ENCODE data around the gene CNTNAP2.
"Not testable (repeated sequence)": the region's sequence is repeated elsewhere in the genome, so short reads cannot be mapped to it uniquely, and the experiment has no call there.

The CNTNAP2 gene

DNA sequence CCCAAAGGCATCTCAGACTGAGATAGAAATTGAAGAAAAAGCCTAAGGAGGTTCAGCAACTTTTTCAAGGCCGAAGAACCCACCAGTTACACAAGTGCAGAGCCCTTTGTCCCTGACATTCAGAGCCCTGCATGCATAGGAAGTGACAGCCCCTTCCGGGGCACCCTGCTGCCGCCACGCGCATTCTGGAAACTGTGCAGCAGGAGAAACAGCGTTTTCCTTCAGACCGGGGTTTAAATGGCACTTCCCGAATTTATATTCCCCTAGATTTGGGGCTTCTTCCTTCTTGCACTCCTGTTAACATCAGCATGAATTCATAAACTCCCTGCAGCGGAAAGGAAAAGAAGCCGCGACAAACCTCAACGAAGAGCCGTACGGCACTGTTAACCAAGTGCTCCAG is 2283.5 kb downstream of the CNTNAP2 start:
- no peak for DNase-seq (ENCODE audit: low read depth)

- DNase-seq (ENCODE audit: low read depth) = no peak
Observed at GRCh38 chr7:148402159-148402558, 2285.6 kb downstream of the CNTNAP2 start.

- DNase-seq (ENCODE audit: low read depth) = no peak
Observed at GRCh38 chr7:148403466-148403993, 2286.9 kb downstream of the CNTNAP2 start.

GRCh38 chr7:148408307-148408706 is 2291.7 kb downstream of the CNTNAP2 start:
- no peak for DNase-seq (ENCODE audit: low read depth)

DNA sequence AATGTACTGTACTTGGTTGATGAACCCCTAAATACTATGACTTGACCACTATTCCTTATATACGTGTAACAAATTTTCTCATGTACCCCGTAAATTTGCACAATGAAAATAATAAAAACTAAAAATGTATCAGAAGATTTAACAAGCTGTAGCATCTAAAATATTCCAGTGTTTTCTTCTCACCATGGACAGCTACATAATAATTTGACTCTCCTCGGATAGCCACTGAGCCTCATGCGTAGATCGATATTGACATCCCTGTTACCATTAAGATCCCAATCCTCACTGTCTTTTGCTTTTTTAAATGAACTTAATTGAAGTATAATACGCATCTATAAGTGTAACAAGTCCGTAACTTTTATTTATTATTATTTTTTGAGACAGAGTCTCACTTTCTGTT is 2294.3 kb downstream of the CNTNAP2 start:
- DNase-seq (ENCODE audit: low read depth) = no peak

- DNase-seq (ENCODE audit: low read depth) = no peak
Observed at GRCh38 chr7:148412691-148413090, 2296.1 kb downstream of the CNTNAP2 start.

- DNase-seq (ENCODE audit: low read depth) = no peak
Observed at GRCh38 chr7:148419856-148420832, 2303.5 kb downstream of the CNTNAP2 start.

DNA sequence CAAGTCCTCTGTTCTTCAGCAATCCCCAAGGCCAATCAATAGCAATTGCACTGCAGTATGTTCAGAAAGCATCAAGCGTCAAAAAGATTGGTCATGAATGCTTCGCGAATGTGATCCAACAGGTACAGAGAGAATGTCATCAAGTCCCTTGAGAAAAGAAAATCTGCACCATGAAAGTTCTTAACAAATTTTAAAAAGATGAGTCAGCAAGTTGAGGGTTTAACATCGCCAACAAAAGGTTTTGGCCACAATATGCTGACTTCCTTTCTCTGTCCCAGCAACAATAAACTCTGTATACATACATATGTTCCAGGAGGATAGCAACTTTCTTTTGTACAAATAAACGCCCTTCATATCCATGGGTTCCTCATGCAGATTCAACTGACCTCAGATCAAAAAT is 2305.4 kb downstream of the CNTNAP2 start:
- DNase-seq (ENCODE audit: low read depth) = no peak

- not testable (repeated sequence) for DNase-seq (ENCODE audit: low read depth)
Observed at GRCh38 chr7:148426393-148426792, 2309.8 kb downstream of the CNTNAP2 start.

GRCh38 chr7:148430690-148431089 is 2314.1 kb downstream of the CNTNAP2 start:
- DNase-seq (ENCODE audit: low read depth) = not testable (repeated sequence)

- no peak for DNase-seq (ENCODE audit: low read depth)
Observed at GRCh38 chr7:148433521-148434180, 2317.1 kb downstream of the CNTNAP2 start.

GRCh38 chr7:148434181-148434757 is 2317.7 kb downstream of the CNTNAP2 start:
- no peak for DNase-seq (ENCODE audit: low read depth)

DNA sequence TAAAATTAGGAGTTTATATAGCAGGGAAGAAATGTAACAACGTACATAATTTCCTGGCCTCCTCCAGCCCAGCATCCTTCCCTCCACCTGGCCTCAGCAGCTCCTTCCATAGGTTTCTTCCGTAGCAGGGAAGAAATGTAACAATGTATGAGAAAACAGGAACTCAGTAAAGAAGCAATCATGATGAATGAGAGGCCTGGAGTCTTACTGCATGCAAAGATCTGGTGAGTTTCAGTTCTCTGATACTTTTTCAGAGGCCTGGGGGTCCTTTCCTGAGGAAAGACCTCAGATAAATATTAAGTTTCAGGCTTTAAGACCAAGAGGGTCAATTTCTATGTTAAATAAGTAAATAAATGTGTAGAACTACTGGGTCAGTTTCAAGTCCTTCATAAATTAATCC is 2318.3 kb downstream of the CNTNAP2 start:
- no peak for DNase-seq (ENCODE audit: low read depth)

DNA sequence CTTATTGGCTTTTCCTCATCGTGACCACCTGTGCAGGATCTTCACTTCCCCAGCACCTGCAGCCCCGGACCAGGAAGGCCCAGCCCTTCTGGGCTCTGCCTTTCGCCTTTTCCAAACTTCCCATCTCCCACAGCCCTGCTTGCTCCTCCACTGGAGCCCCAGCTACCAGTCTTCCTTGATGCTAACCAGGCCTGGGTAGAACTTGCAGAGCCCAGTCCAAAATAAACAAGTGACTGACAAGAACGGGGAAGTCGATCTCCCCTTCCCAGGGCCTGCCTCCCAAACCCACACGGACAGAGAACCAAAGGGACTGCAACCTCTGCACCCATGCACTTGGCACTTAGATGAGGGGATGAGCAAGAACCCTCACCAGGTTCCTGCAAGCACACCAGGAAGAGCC is 2319.1 kb downstream of the CNTNAP2 start:
- DNase-seq (ENCODE audit: low read depth) = no peak

DNA sequence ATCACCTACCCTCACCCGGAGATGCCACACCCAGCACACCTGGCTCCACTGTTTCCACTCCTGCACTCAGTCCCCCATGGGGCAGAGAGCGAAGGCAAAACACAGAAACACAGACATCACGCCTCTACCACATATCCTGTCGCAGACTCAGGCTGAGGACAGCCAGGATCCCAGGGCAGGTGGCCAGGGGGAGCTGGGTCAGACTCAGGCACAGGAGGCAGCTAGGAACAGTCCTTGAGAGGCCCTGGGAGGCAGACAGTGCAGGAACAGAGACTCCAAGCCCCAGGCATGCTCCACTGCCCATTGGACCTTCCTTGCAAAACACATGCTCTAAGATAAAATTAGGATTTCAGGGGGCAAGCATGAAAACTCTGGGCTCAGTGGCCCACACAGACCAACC is 2319.5 kb downstream of the CNTNAP2 start:
- no peak for DNase-seq (ENCODE audit: low read depth)

GRCh38 chr7:148436571-148436970 is 2320.0 kb downstream of the CNTNAP2 start:
- no peak for DNase-seq (ENCODE audit: low read depth)

DNA sequence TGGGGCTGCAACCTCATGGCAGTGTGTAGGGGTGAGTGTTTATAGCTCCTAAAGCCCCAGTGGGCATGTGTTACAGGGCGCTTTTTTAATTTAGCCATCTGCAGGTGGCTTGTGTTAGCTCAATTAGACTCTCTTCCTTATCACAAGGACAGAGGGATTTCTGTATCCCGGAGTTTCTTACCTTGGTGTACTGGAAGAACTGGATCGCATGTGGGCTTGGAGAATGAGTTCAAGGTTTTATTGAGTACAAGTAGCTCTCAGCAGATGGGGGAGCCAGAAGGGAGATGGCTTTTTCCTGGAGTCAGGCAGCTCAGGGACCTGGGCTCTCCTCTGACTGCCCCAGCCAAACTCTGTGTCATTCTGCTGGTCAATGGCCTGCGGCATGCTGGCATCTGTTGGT is 2320.4 kb downstream of the CNTNAP2 start:
- no peak for DNase-seq (ENCODE audit: low read depth)

DNA sequence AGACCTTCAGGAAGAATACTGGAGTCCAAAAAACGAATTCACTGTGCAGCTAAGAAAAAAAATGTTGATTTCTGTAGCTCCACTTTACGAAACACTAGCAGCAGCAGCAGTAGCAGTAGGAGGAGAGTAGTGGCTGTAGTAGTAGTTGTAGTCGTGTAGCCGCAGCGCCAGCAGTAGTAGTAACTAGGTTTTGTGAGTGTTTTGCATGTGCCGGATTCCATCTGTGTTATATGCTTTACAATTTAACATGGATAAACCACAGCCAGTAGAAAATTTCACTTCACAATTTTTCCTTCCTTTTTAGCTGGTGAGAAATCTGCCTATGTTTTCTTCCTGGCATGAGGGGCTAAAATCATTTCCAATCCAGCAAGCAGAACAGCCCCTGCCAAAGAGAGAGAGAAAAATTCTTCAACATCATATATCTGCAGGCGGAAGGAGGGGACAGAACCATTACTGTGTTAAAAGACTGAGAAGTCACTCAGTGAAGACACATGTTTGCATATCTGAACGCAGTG is 2325.6 kb downstream of the CNTNAP2 start:
- DNase-seq (ENCODE audit: low read depth) = no peak

DNA sequence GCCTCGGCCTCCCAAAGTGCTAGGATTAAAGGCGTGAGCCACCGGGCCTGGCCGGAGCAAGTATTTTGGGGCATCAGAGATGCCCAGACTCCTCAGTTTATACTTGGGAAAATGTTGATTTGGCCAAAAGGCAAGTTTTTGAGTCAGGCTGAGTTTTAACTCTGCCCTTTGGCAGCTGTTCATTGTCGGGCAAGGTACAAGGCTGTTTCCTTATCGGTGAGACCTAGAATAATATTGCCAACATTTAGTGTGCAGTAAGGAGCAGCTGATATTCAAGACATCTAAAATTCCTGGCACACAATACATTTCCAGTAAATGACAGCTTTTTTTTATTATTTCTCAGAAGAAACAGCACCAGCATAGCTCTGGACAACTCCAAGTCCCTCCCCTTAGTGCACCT is 2326.3 kb downstream of the CNTNAP2 start:
- no peak for DNase-seq (ENCODE audit: low read depth)

- no peak for DNase-seq (ENCODE audit: low read depth)
Observed at GRCh38 chr7:148445260-148446044, 2328.9 kb downstream of the CNTNAP2 start.

DNA sequence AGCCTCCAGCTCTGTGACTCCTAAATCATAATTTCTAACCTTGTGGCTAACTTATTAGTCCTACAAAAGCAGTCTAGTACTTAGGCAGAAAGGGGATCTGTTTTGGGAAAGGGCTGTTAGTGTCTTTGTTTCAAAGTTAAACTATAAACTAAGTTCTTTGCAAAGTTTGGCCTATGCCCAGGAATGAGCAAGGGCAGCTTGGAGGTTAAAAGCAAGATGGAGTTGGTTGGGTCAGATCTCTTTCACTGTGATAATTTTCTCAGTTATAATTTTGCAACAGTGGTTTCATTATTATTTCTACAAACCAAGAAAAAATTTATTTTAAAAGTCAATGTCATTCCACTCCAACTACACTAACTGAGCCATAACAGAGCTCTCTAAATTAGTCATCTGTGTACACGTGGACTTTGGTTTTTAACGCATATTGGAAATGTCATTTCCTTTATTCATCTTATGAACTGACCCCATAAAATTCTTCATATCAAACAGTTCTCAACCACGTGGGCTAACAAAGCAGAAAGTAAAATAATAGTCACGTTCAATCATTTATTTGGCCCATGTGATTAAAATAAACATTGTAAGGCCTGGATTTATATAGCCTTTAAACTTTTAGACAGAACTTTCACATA is 2330.7 kb downstream of the CNTNAP2 start:
- DNase-seq (ENCODE audit: low read depth) = no peak
